T follicular helper cell (primary cell): Measurements from ENCODE around the gene CR2.
"Not testable (repeated sequence)": the region's sequence is repeated elsewhere in the genome, so short reads cannot be mapped to it uniquely, and the experiment has no call there.

ENCODE experiments used
- DNase-seq: peaks from one replicate; pipeline ENCODE4 v3.0.0-alpha.2; 2020; ENCODE audit warnings: low read depth

CR2 gene

GRCh38 chr1:207504438-207504837 is 50.3 kb downstream of the CR2 start:
- DNase-seq: no peak

GRCh38 chr1:207510444-207510843 is 56.3 kb downstream of the CR2 start:
- DNase-seq: no peak

GRCh38 chr1:207514890-207515289 is 60.8 kb downstream of the CR2 start:
- DNase-seq: no peak

- no peak for DNase-seq
Observed at GRCh38 chr1:207516729-207517128, 62.6 kb downstream of the CR2 start.

- no peak for DNase-seq
Observed at GRCh38 chr1:207518608-207519236, 64.6 kb downstream of the CR2 start.

GRCh38 chr1:207519505-207520399 is 65.6 kb downstream of the CR2 start:
- DNase-seq: no peak

- DNase-seq: not testable (repeated sequence)
Observed at GRCh38 chr1:207520400-207521345, 66.5 kb downstream of the CR2 start.

GRCh38 chr1:207525239-207525638 is 71.1 kb downstream of the CR2 start:
- not testable (repeated sequence) for DNase-seq

DNA sequence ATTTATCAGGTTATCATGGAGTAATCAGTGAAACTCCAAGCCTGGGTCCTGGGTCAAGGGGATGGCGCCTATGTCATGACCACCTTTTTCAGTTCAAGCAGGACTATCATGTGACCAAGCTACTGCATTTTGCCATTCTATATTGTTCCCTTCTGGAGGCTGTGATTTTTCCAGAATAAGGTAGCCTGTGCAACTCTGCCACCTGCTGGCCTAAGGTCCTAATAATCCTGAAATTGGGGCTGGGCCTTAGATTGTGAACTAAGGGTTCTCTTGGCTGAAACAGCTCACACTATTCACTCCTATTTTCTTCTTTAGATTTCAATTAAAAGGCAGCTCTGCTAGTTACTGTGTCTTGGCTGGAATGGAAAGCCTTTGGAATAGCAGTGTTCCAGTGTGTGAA is 74.3 kb downstream of the CR2 start:
- not testable (repeated sequence) for DNase-seq

- DNase-seq: not testable (repeated sequence)
Observed at GRCh38 chr1:207536263-207536662, 82.1 kb downstream of the CR2 start.
